Breast epithelium (tissue), 3 donors: ENCODE measurements around the gene CIB4.

Experiments used
- POLR2A ChIP-seq: fragments of 450-650 bp; IDR thresholded peaks from one replicate; pipeline ENCODE4 v1.6.1; 2016; ENCODE audit warnings: antibody characterized with exemption, mild to moderate bottlenecking, moderate library complexity
- POLR2AphosphoS5 ChIP-seq, 3 donors: sonication (generic); formaldehyde crosslinking; IDR thresholded peaks; one replicate each; pipeline ENCODE4 v1.6.1; 2017; ENCODE audit warnings: antibody characterized with exemption in 3 of 3
- TF ChIP-seq, protein P1 (sequence below), 3 donors: fragments of 450-650 bp; IDR thresholded peaks; one replicate each; pipeline ENCODE4 v1.5.1; 2016 to 2017; ENCODE audit warnings: antibody characterized with exemption in 3 of 3, mild to moderate bottlenecking in 3 of 3, moderate library complexity in 3 of 3

DNA sequence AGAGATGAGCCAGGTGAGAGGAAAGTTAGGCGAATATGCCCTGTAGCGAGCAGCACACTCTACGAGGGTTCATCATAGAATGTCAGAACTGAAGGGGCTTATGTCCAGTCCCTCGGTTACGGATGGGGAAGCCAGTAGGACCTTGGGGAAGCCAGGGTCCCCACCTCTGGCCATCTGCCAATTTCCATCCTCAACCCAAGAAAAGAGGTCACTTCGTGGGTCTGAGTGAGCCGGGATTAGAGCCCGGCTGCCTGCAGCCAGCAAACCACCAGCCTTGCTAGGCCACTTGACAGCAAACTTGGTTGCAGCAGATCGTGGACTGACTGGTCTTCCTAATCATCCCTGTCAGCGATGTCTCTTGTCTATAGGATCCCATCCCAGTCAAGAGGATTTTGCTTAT is 11.4 kb downstream of the CIB4 start:
- TF ChIP-seq POLR2A (no peak), POLR2AphosphoS5 (IDR thresholded peaks at IDR 0.05) (no peak)
- TF ChIP-seq, protein P1, sequence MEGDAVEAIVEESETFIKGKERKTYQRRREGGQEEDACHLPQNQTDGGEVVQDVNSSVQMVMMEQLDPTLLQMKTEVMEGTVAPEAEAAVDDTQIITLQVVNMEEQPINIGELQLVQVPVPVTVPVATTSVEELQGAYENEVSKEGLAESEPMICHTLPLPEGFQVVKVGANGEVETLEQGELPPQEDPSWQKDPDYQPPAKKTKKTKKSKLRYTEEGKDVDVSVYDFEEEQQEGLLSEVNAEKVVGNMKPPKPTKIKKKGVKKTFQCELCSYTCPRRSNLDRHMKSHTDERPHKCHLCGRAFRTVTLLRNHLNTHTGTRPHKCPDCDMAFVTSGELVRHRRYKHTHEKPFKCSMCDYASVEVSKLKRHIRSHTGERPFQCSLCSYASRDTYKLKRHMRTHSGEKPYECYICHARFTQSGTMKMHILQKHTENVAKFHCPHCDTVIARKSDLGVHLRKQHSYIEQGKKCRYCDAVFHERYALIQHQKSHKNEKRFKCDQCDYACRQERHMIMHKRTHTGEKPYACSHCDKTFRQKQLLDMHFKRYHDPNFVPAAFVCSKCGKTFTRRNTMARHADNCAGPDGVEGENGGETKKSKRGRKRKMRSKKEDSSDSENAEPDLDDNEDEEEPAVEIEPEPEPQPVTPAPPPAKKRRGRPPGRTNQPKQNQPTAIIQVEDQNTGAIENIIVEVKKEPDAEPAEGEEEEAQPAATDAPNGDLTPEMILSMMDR (IDR thresholded peaks at IDR 0.05): no peak
